Activated CD8-positive, alpha-beta T cell treated with anti-CD3 and anti-CD28 coated beads, Interleukin-2, amount 10 ng/mL, durations not matched to agents 7 days and 5 days (primary cell): ENCODE results near the gene HSF4. TPM values are rescaled to one million over a fixed set of nuclear protein-coding genes. Genes with fewer than 3 reads are reported as not detected.

Experiments used
- ATAC-seq: fragments of 150-1000 bp; cut with Tn5 transposase; one replicate; pipeline ENCODE4 v1.10.0; 2021; ENCODE audit warnings: moderate library complexity
- CTCF ChIA-PET: fragments of 350-600 bp; sonication (Branson Sonifier 250); formaldehyde crosslinking; loops from one replicate; lab custom pipeline; 2021; ENCODE audit warnings: antibody characterized with exemption; lab: Charles Lee
- POLR2A ChIA-PET: fragments of 350-600 bp; sonication (Branson Sonifier 250); formaldehyde crosslinking; loops from one replicate; lab custom pipeline; 2021; ENCODE audit warnings: antibody characterized with exemption; lab: Charles Lee
- DNase-seq: peaks from one replicate; pipeline ENCODE4 v3.0.0-alpha.2; 2020
- H3K27ac Mint-ChIP-seq: one replicate; pipeline ENCODE4 v1.8.0; 2021; ENCODE audit warnings: mild to moderate bottlenecking, mixed read lengths
- H3K27me3 Mint-ChIP-seq: one replicate; pipeline ENCODE4 v1.8.0; 2021; ENCODE audit warnings: low read depth, mixed read lengths
- H3K36me3 Mint-ChIP-seq: one replicate; pipeline ENCODE4 v1.8.0; 2021; ENCODE audit warnings: low read depth, mixed read lengths
- H3K4me1 Mint-ChIP-seq: one replicate; pipeline ENCODE4 v1.8.0; 2021; ENCODE audit warnings: low read depth, mixed read lengths
- H3K4me3 Mint-ChIP-seq: one replicate; pipeline ENCODE4 v1.8.0; 2021; ENCODE audit warnings: mild to moderate bottlenecking, mixed read lengths
- H3K9me3 Mint-ChIP-seq: one replicate; pipeline ENCODE4 v1.8.0; 2022; ENCODE audit warnings: mixed read lengths; ENCODE audit not compliant: insufficient read depth
- total RNA-seq, 2 experiments: library from RNA; stranded (reverse); gene quantifications; one replicate each; pipeline ENCODE4 v1.2.3, GENCODE V29; 2021

The HSF4 gene
- total RNA-seq, 2 experiments from 2014 or later = 31.5 to 34.4 TPM

DNA sequence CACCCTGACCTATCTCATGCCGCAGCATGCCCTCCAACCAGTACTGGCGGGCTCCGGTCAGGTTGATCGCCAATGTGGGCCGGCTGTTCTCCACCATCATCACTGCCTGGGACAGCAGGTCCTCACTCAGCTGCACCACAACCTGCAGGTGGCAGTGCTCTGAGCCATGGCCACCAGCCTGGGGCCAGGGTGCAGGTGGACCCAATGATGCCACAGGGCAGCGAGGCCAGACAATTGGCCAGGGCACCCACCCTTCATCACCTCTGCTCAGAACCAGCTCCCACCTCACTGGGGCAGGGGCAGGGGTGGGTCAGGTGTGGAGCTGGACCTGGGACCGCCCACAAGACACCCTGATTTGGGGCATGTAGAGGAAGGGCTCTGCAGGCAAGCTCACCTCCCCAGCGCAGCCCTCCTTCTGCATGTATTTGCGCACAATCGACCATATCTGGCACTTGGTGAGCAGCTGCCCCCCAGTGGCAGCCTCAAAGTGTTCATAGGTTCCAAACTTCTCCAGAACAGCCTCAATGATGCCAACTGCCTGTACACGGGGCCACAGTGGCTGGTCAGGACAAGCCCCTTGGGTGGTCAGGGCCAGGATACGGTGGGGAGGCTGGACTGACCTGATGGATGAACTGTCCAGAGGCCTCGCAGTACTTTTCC lies 15.0 kb downstream of the HSF4 start:
- ChIA-PET POLR2A (no interaction called here), CTCF (interaction anchor here (0.7 to 1.5 kb wide), 5 partner anchors 10 to 162 kb away, joined by 3 to 11 read pairs (median 5); partner anchors contain the start of genes FBXL8 and TRADD)
- DNase-seq (peak; percentile 48), ATAC-seq (no peak)
- Mint-ChIP-seq H3K27ac (no peak overlapping the region), H3K4me1 (peaks cover 31% of the 10 kb centered on the region), H3K27me3 (peaks cover 11% of the 10 kb centered on the region), H3K9me3 (no peaks in the 10 kb centered on the region), H3K36me3 (peaks cover 20% of the 10 kb centered on the region), H3K4me3 (no peak overlapping the region)

DNA sequence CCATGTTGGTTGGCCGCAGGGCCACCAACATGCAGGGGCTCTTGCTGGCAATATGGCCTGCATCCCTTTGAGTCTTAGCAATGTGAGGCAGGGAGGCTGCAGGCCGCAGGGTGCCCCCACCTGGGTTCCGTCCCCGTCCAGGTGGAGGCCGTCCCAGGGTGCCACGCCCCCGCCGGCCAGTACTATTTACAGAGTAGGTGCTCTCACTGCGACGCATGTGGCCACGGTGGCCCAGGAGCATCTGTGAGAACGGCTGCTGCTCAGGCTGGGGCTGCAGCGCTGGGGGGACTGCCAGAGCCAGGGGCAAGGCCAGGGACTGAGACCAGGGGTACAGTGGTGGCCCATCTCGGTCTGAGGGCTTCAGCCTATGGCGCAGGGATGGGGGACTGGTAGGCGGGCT lies 15.6 kb downstream of the HSF4 start:
- H3K27ac Mint-ChIP-seq = no peak overlapping the region
- peaks cover 34% of the 10 kb centered on the region for H3K4me1 Mint-ChIP-seq
- ChIA-PET POLR2A (no interaction called here), CTCF (interaction anchor here (1.0 to 1.5 kb wide), 4 partner anchors 11 to 162 kb away, joined by 5 to 11 read pairs (median 6); partner anchors contain the start of genes FBXL8 and TRADD)
- H3K27me3 Mint-ChIP-seq = peaks cover 14% of the 10 kb centered on the region
- H3K9me3 Mint-ChIP-seq = no peaks in the 10 kb centered on the region
- H3K36me3 Mint-ChIP-seq = peaks cover 20% of the 10 kb centered on the region
- ATAC-seq = no peak
- no peak for DNase-seq
- H3K4me3 Mint-ChIP-seq = no peak overlapping the region

DNA sequence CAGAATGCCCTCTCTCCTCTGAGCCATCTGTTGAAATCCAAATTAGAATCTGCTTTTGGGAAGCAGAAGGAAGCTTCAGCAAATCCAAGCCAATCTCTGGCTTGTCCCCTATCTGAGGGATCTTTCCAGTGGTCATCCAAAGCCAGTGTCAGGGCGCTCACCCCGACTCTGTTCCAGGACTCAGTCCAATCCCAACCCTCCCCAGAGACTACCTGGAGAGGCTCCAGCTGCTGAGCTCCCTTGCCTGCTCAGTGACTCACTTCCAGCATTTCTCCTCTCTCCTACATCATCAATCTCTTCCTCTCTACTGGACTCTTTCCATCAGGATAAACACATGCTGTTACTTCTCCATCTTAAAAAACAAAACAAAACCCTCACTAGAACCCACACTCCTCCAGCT lies 16.8 kb downstream of the HSF4 start:
- no peak for DNase-seq
- H3K27ac Mint-ChIP-seq = no peak overlapping the region
- POLR2A ChIA-PET = no interaction called here
- CTCF ChIA-PET = interaction anchor here (0.9 kb wide), 2 partner anchors 12 to 164 kb away, joined by 3 read pairs; no protein-coding TSS in a partner anchor
- H3K9me3 Mint-ChIP-seq = no peaks in the 10 kb centered on the region
- ATAC-seq = no peak
- peaks cover 21% of the 10 kb centered on the region for H3K27me3 Mint-ChIP-seq
- H3K4me1 Mint-ChIP-seq = peaks cover 37% of the 10 kb centered on the region
- H3K36me3 Mint-ChIP-seq = peaks cover 15% of the 10 kb centered on the region
- no peak overlapping the region for H3K4me3 Mint-ChIP-seq

DNA sequence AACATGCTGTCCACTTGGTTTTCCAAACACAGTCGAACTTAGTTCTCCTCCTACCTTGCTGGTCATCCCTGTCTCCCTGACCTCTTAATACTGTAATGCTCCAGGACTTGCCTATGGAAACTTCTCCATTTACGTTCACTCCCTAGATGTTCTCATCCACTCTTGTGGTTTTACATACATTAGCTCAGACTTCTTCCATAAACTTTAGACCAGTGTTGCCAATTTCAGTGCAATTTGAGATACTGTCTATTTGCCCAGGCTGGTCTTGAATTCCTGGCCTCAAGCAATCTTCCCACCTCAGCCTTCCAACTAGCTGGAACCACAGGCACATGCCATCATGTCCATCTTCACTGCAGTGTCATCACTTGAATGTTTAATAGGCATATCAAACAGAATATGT lies 17.7 kb downstream of the HSF4 start:
- ChIA-PET POLR2A (no interaction called here), CTCF (interaction anchor here (0.8 to 5.8 kb wide), 12 partner anchors 7 to 431 kb away, joined by 3 to 42 read pairs (median 4); partner anchors contain the start of genes DYNC1LI2 and NOL3)
- ATAC-seq (no peak), DNase-seq (no peak)
- peaks cover 10% of the 10 kb centered on the region for H3K36me3 Mint-ChIP-seq
- H3K27ac Mint-ChIP-seq = no peak overlapping the region
- no peaks in the 10 kb centered on the region for H3K9me3 Mint-ChIP-seq
- H3K27me3 Mint-ChIP-seq = peaks cover 18% of the 10 kb centered on the region
- no peak overlapping the region for H3K4me3 Mint-ChIP-seq
- H3K4me1 Mint-ChIP-seq = peaks cover 33% of the 10 kb centered on the region

DNA sequence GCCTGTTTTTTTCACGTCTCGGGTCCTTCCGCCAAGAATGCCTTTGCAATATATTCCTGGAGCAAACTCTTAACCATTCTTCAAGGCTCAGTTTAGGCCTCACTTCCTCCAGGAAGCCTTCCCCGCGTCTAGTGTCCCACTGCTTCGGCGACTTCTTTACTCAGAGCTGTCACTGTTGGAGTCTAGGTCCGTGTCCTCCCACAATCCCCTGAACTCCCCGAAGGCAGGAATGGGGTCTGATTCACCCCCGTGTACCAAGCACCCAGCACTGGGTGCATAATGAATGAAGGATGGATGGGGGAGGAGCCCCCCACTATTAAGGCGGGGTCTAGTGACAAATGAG lies 18.7 kb downstream of the HSF4 start:
- Mint-ChIP-seq H3K27me3 (peaks cover 13% of the 10 kb centered on the region), H3K4me3 (no peak overlapping the region), H3K27ac (no peak overlapping the region), H3K36me3 (peaks cover 5% of the 10 kb centered on the region), H3K4me1 (peaks cover 23% of the 10 kb centered on the region), H3K9me3 (no peaks in the 10 kb centered on the region)
- ATAC-seq (no peak), DNase-seq (no peak)
- CTCF ChIA-PET = interaction anchor here (0.8 to 5.8 kb wide), 11 partner anchors 8 to 432 kb away, joined by 3 to 42 read pairs (median 4); partner anchors contain the start of genes DYNC1LI2 and NOL3
- POLR2A ChIA-PET = interaction anchor here (1.0 kb wide), 1 partner anchor 64 kb away, joined by 3 read pairs; the partner anchor contains the start of gene FHOD1

DNA sequence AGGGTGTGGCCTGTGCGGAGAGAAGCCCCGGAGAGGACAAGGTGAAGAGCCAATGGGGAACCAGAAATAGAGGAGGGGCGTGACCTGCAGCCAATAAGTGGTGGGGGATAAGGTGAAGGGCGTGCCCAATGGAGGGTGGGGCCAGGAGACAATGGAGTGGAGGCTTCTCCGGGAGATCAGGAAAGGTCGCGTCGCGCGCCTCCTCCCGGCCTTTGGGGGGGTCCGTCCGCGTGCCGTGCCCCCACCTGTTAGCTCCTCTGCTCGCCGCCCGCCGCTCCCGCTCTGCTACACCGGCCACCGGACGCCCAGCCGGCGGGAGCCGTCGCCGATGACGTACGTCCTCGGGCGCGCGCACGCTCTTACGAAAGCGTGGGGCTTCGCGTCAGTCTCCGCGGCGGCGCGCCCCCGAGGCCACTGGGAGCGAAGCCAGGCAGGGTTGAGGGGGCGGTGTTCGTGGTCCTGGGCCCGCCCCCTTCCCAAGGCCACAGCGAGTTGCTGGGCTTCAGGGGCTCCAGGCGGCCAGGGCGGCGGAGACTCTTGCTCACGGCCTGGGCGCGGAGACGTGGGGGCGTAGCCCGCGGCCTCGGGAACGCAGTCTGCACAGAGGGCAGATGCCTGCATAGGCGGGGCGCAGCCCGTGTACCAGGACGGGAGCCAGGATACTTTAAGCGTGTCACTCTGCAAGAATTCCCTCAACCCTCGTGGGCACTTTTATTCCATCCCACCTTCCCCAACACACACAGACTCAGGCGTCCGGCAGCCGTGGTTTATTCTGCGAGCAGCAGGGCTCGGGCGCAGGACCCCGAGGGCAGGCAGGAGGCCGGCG lies 19.3 kb downstream of the HSF4 start, which contains the start of gene MATCAP1:
MATCAP1 (minus strand) TSS at position 337 of the 826 bp plus-strand sequence. CDS start 3,353 bp downstream, outside the sequence.
- H3K36me3 Mint-ChIP-seq = peaks cover 5% of the 10 kb centered on the region
- ATAC-seq (peak; percentile 95), DNase-seq (peak; percentile 97)
- H3K4me1 Mint-ChIP-seq = peaks cover 18% of the 10 kb centered on the region
- POLR2A ChIA-PET = interaction anchor here (0.6 to 1.0 kb wide), 3 partner anchors 24 to 64 kb away, joined by 3 to 4 read pairs (median 3); partner anchors contain the start of genes B3GNT9 and FHOD1
- CTCF ChIA-PET = interaction anchor here (0.7 to 5.8 kb wide), 17 partner anchors 9 to 298 kb away, joined by 3 to 42 read pairs (median 6); partner anchors contain the start of genes CES3, FBXL8, NOL3 and TRADD
- H3K27me3 Mint-ChIP-seq = peaks cover 13% of the 10 kb centered on the region
- H3K27ac Mint-ChIP-seq = no peak within 1 kb of the TSS
- no peak within 1 kb of the TSS for H3K4me3 Mint-ChIP-seq
- no peaks in the 10 kb centered on the region for H3K9me3 Mint-ChIP-seq

DNA sequence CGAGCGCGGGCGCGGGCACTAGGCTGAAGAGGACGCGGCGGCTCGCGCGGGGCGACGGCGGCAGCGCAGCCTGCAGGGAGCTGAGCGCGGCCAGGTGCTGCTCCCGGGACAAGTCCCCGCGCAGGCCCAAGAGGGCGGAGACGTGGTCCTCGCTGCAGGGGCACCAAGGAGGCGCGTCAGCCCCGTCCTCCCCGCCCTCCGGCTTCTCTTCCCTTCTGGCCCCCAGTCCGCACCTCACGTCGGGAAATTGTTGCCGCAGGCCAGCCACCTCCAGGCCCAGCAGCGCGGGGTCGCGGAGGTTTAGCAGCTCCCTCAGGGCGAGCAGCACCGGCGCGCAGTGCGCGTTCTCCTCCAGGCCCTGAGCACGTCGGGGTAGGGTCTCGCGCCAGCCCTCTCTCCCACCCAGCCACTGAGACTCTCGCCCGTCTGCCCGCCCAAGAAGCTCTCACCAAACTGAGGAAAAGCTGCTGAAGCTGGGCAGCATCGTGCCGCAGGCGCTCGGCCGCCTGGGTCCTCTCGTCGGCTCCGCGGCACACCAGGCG lies 20.0 kb downstream of the HSF4 start:
- peaks cover 13% of the 10 kb centered on the region for H3K27me3 Mint-ChIP-seq
- H3K4me1 Mint-ChIP-seq = peaks cover 14% of the 10 kb centered on the region
- DNase-seq (peak; percentile 54), ATAC-seq (peak; percentile 10)
- no peak overlapping the region for H3K4me3 Mint-ChIP-seq
- H3K9me3 Mint-ChIP-seq = no peaks in the 10 kb centered on the region
- ChIA-PET POLR2A (interaction anchor here (0.6 to 1.0 kb wide), 2 partner anchors 24 to 34 kb away, joined by 3 to 4 read pairs; partner anchors contain the start of gene B3GNT9), CTCF (interaction anchor here (0.7 to 5.8 kb wide), 23 partner anchors 10 to 297 kb away, joined by 3 to 42 read pairs (median 6); partner anchors contain the start of genes CES3, FBXL8, TMEM208 and TRADD)
- peaks cover 2% of the 10 kb centered on the region for H3K36me3 Mint-ChIP-seq
- H3K27ac Mint-ChIP-seq = no peak overlapping the region

DNA sequence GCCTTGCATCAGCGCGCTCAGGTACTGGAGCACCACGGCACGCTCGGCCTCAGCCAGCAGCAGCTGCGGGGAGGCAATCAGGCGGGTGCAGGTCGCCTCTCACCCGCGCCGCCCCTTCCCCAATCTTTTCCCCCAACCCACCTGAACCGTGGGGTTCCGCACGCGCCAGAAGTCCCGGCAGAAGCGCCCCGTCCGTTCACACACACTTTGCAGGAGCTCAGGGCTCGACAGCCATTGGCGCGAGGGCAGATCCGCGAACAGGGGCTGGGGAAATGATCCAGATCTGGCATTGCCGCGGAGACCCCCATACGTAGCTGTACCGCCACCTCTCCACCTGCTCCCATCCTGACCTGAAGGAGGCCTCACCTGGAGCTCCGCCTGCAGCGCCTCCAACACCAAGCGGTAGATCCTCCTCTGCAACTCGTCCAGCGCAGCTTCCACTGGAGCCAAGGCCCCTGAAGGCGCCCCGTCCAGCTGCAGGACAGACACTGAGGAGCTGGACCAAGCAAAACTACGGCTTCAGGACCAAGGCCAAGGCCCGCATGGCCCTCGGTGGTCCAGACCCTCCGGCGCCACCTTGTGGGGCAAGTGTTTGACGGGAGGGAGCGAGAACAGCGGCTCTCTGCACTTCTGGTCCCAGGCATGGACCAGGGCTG lies 20.6 kb downstream of the HSF4 start:
- ChIA-PET CTCF (interaction anchor here (0.8 to 5.8 kb wide), 24 partner anchors 10 to 296 kb away, joined by 3 to 42 read pairs (median 6); partner anchors contain the start of genes CES3, FBXL8, NOL3 and TMEM208), POLR2A (interaction anchor here (0.6 to 1.0 kb wide), 4 partner anchors 25 to 231 kb away, joined by 3 to 4 read pairs (median 4); partner anchors contain the start of gene B3GNT9)
- Mint-ChIP-seq H3K4me1 (peaks cover 14% of the 10 kb centered on the region), H3K9me3 (no peaks in the 10 kb centered on the region), H3K27ac (no peak overlapping the region), H3K36me3 (no peaks in the 10 kb centered on the region), H3K4me3 (no peak overlapping the region), H3K27me3 (peaks cover 13% of the 10 kb centered on the region)
- peak; percentile 91 for DNase-seq
- peak; percentile 32 for ATAC-seq

DNA sequence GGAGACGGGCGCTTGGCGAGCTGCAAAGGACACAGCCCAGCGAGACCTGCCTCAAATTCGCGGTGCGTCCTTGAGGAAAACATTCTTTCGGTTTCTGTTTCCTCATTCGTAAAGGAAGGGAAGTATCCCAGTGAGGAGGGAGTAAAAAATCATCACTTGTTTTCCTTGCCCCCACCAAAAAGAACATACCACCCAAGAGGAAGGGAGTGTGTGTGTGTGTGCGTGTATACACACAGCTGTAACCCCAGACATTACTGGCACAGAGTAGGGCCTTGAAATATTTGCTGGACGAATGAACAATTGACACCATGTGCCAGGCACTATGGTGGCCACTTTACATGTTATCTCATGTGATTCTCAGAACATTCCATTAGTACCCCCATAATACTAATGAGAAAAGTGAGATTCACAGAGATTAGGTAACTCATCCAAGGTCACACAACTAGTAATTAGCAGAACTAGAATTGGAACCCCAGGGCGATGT lies 21.1 kb downstream of the HSF4 start:
- Mint-ChIP-seq H3K27ac (no peak overlapping the region), H3K9me3 (no peaks in the 10 kb centered on the region), H3K27me3 (peaks cover 13% of the 10 kb centered on the region), H3K4me1 (peaks cover 14% of the 10 kb centered on the region), H3K36me3 (no peaks in the 10 kb centered on the region), H3K4me3 (no peak overlapping the region)
- DNase-seq = no peak
- POLR2A ChIA-PET = interaction anchor here (0.7 to 0.8 kb wide), 2 partner anchors 210 to 232 kb away, joined by 3 to 4 read pairs; no protein-coding TSS in a partner anchor
- no peak for ATAC-seq
- CTCF ChIA-PET = interaction anchor here (0.8 to 5.8 kb wide), 20 partner anchors 11 to 290 kb away, joined by 3 to 42 read pairs (median 6); partner anchors contain the start of genes CES3, FBXL8, NOL3 and TMEM208

DNA sequence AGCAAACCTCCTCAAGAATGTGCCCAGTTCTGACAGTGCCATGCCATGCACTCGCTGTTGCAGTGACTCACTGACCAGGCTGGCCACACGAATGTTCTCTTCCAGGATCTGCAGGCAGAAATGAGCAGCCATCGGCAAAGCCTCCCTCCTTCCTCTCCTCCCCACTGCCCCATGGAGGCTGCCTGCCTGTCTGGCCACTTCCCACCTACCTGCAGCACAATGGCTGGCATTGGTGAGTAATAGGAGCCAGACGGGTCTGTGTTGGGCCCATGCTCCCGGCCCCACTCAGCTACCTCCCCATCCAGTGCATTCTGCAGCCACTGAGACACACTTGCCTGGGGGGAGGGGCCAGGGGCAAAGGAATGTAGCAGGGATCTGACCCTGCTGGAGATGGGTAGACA lies 22.0 kb downstream of the HSF4 start:
- Mint-ChIP-seq H3K36me3 (no peaks in the 10 kb centered on the region), H3K9me3 (no peaks in the 10 kb centered on the region), H3K27me3 (peaks cover 13% of the 10 kb centered on the region), H3K4me3 (no peak overlapping the region), H3K4me1 (peaks cover 16% of the 10 kb centered on the region), H3K27ac (no peak overlapping the region)
- DNase-seq = no peak
- no peak for ATAC-seq
- CTCF ChIA-PET = interaction anchor here (0.6 to 5.8 kb wide), 5 partner anchors 12 to 207 kb away, joined by 3 to 41 read pairs (median 12); partner anchors contain the start of gene NOL3
- POLR2A ChIA-PET = no interaction called here
